Vagina (tissue), 2 donors: ENCODE data around the gene SAP30L.

Experiments used
- POLR2A ChIP-seq, 2 donors: fragments of 450-650 bp; IDR thresholded peaks; one replicate each; pipeline ENCODE4 v1.6.1; 2017; ENCODE audit warnings: antibody characterized with exemption in 2 of 2, mild to moderate bottlenecking in 2 of 2, moderate library complexity in 2 of 2
- POLR2AphosphoS5 ChIP-seq, 2 donors: sonication (generic); formaldehyde crosslinking; IDR thresholded peaks; one replicate each; pipeline ENCODE4 v1.9.0; 2017; ENCODE audit warnings: antibody characterized with exemption in 2 of 2, mild to moderate bottlenecking in 2 of 2, low read depth in 1 of 2; ENCODE audit not compliant: insufficient read depth in 1 of 2
- TF ChIP-seq, protein P1 (sequence below), 3 experiments: fragments of 450-650 bp in 2 of 3; fragments of 200-600 bp in 1 of 3; sonication (generic) in 1 of 3; IDR thresholded peaks; one replicate each; pipeline ENCODE4 v1.5.1; 2017 to 2019; ENCODE audit warnings: antibody characterized with exemption in 3 of 3, mild to moderate bottlenecking in 2 of 3, moderate library complexity in 2 of 3

DNA sequence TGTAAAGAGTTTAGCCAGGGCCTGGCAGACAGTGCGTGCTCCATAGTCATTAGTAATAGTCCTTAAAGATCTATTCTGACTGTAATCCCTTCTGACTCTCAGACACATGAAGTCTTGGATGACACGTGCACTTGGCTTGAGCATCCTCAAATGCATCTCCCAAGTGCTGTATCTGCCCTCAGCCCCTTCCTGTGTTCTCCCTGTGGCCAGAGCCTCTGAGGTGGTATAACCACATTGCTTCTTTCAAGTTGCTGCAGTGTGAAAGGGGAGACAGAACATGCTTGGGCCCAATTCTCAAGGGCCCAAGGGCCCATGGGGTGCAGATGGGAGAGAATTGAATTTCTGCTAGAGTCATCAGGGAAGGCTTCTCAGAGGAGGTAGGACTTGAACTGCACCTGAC is 62.3 kb downstream of the SAP30L start:
- TF ChIP-seq, protein P1, sequence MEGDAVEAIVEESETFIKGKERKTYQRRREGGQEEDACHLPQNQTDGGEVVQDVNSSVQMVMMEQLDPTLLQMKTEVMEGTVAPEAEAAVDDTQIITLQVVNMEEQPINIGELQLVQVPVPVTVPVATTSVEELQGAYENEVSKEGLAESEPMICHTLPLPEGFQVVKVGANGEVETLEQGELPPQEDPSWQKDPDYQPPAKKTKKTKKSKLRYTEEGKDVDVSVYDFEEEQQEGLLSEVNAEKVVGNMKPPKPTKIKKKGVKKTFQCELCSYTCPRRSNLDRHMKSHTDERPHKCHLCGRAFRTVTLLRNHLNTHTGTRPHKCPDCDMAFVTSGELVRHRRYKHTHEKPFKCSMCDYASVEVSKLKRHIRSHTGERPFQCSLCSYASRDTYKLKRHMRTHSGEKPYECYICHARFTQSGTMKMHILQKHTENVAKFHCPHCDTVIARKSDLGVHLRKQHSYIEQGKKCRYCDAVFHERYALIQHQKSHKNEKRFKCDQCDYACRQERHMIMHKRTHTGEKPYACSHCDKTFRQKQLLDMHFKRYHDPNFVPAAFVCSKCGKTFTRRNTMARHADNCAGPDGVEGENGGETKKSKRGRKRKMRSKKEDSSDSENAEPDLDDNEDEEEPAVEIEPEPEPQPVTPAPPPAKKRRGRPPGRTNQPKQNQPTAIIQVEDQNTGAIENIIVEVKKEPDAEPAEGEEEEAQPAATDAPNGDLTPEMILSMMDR (IDR thresholded peaks at IDR 0.05) = no peak
- no peak for TF ChIP-seq POLR2A (IDR thresholded peaks at IDR 0.05)
- no peak for TF ChIP-seq POLR2AphosphoS5 (IDR thresholded peaks at IDR 0.05; ENCODE audit: insufficient read depth in 1 of 2, low read depth in 1 of 2)
